ENCODE measurements around the gene POFUT2. TPM values are rescaled to one million over a fixed set of nuclear protein-coding genes. Genes with fewer than 3 reads are reported as not detected.

The POFUT2 gene
- total RNA-seq, 4 donors from 2014 or later: 19.5 to 66.3 (median 35.1) TPM

DNA sequence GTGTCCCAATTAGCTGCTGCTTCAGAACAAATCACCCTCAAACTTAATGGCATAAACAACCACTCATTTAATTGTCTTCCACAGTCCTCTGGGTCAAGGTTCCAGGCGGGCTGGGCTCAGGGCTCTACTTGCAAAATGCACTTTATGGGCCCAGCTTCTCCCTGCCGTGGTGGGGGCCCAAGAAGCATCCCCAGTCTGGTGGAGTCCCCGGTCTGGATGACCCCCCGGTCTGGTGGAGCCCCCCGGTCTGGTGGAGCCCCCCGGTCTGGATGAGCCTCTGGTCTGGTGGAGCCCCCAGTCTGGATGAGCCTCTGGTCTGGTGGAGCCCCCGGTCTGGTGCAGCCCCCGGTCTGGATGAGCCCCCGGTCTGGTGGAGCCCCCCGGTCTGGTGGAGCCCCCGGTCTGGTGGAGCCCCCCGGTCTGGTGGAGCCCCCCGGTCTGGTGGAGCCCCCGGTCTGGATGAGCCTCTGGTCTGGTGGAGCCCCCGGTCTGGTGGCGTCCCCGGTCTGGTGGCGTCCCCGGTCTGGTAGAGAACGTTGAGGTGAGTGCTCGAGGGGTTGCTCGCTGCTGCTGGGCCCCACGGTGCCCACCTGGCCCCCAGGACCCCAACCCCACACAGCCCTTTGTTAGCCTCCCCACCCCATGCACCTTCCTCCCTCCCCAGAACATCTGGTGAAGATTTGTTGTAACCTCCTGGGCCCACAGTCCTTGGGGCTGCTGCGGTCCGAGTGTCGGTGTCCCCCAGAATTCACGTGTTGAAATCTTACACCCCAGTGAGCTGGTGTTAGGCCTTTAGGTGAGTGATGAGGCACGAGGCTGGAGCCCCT is 33.8 kb downstream of the POFUT2 start:
- peaks cover 0 to 4% (median 0%) of the 10 kb centered on the region in 4 donors for H3K9me3 ChIP-seq
- peaks cover 0 to 53% of the 10 kb centered on the region in 2 donors for H3K27me3 ChIP-seq
- no peak overlapping the region for H3K4me3 ChIP-seq
- TF ChIP-seq, protein P1, sequence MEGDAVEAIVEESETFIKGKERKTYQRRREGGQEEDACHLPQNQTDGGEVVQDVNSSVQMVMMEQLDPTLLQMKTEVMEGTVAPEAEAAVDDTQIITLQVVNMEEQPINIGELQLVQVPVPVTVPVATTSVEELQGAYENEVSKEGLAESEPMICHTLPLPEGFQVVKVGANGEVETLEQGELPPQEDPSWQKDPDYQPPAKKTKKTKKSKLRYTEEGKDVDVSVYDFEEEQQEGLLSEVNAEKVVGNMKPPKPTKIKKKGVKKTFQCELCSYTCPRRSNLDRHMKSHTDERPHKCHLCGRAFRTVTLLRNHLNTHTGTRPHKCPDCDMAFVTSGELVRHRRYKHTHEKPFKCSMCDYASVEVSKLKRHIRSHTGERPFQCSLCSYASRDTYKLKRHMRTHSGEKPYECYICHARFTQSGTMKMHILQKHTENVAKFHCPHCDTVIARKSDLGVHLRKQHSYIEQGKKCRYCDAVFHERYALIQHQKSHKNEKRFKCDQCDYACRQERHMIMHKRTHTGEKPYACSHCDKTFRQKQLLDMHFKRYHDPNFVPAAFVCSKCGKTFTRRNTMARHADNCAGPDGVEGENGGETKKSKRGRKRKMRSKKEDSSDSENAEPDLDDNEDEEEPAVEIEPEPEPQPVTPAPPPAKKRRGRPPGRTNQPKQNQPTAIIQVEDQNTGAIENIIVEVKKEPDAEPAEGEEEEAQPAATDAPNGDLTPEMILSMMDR (IDR thresholded peaks at IDR 0.05): no peak
- TF ChIP-seq POLR2A (IDR thresholded peaks at IDR 0.05) (no peak), EP300 (IDR thresholded peaks at IDR 0.05) (no peak)
- no peak overlapping the region for H3K27ac ChIP-seq
- H3K4me1 ChIP-seq: peaks cover 0 to 16% (median 2%) of the 10 kb centered on the region in 4 donors
- no peak for DNase-seq (ENCODE audit: low spot score in 2 of 2)
- 71 to 86% methylated on average over 9 to 17 of the region's 28 CpGs for WGBS, 2 donors
- no peaks in the 10 kb centered on the region for H3K36me3 ChIP-seq

GRCh38 chr21:45253180-45253579 is 34.5 kb downstream of the POFUT2 start:
- H3K27me3 ChIP-seq: peaks cover 0 to 53% of the 10 kb centered on the region in 2 donors
- TF ChIP-seq EP300 (IDR thresholded peaks at IDR 0.05) (no peak), POLR2A (IDR thresholded peaks at IDR 0.05) (no peak)
- TF ChIP-seq, protein P1 (IDR thresholded peaks at IDR 0.05): no peak
- WGBS, 2 donors: 51 to 57% methylated on average over 7 to 8 of the region's 8 CpGs
- DNase-seq (ENCODE audit: low spot score in 2 of 2): no peak
- no peaks in the 10 kb centered on the region for H3K36me3 ChIP-seq
- H3K4me3 ChIP-seq: no peak overlapping the region
- no peak overlapping the region for H3K27ac ChIP-seq
- peaks cover 0 to 16% (median 3%) of the 10 kb centered on the region in 4 donors for H3K4me1 ChIP-seq
- H3K9me3 ChIP-seq: peaks cover 0 to 4% (median 0%) of the 10 kb centered on the region in 4 donors

GRCh38 chr21:45252448-45252925 is 35.2 kb downstream of the POFUT2 start:
- Histone ChIP-seq H3K36me3 (no peaks in the 10 kb centered on the region), H3K4me1 (peaks cover 0 to 10% (median 3%) of the 10 kb centered on the region in 4 donors), H3K4me3 (no peak overlapping the region), H3K27ac (no peak overlapping the region), H3K9me3 (peaks cover 0 to 4% (median 0%) of the 10 kb centered on the region in 4 donors), H3K27me3 (peaks cover 0 to 49% of the 10 kb centered on the region in 2 donors)
- WGBS, 2 donors: 85 to 94% methylated on average over 7 to 13 of the region's 13 CpGs
- TF ChIP-seq POLR2A (IDR thresholded peaks at IDR 0.05): no peak
- TF ChIP-seq EP300 (IDR thresholded peaks at IDR 0.05): no peak
- TF ChIP-seq, protein P1 (IDR thresholded peaks at IDR 0.05): no peak
- DNase-seq (ENCODE audit: low spot score in 2 of 2): no peak

GRCh38 chr21:45251635-45252447 is 35.9 kb downstream of the POFUT2 start:
- no peak overlapping the region for H3K27ac ChIP-seq
- 90% methylated on average over 25 to 26 of the region's 28 CpGs for WGBS, 2 donors
- no peak for DNase-seq (ENCODE audit: low spot score in 2 of 2)
- no peaks in the 10 kb centered on the region for H3K36me3 ChIP-seq
- H3K4me1 ChIP-seq: peaks cover 0 to 10% (median 3%) of the 10 kb centered on the region in 4 donors
- H3K9me3 ChIP-seq: peaks cover 0 to 4% (median 0%) of the 10 kb centered on the region in 4 donors
- peaks cover 0 to 43% of the 10 kb centered on the region in 2 donors for H3K27me3 ChIP-seq
- H3K4me3 ChIP-seq: no peak overlapping the region
- TF ChIP-seq EP300 (IDR thresholded peaks at IDR 0.05) (no peak), POLR2A (IDR thresholded peaks at IDR 0.05) (no peak)
- TF ChIP-seq, protein P1 (IDR thresholded peaks at IDR 0.05): no peak
